Inferior parietal cortex (tissue), 1 donor: Measurements from ENCODE around the gene OLR1.
"Not testable (repeated sequence)": the region's sequence is repeated elsewhere in the genome, so short reads cannot be mapped to it uniquely, and the experiment has no call there.

Experiments
- DNase-seq: peaks from one replicate; pipeline ENCODE4 v3.0.0-alpha.2; 2016; ENCODE audit errors: extremely low spot score

OLR1 gene

GRCh38 chr12:10190558-10191388 is 18.8 kb upstream of the OLR1 start:
- peak; percentile 83 for DNase-seq

DNA sequence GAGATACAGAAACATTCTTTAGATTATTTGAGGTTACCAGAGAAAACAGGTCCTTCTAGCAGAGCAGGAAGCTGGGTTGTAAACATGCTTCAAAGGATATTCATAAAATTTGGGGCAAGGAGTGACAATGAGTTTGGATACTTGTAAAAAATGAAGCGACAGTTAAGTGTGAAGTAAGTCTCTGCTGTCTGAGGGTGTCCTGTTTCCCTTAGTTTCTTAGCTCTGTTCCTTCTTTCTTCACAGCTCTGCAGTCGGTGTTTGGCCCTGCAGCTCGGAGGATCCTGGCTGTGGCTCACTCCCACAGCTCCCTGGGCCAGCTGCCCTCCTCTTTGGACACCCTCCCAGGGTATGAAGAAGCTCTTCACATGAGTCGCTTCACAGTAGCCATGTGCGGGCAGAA is 17.7 kb upstream of the OLR1 start:
- no peak for DNase-seq

DNA sequence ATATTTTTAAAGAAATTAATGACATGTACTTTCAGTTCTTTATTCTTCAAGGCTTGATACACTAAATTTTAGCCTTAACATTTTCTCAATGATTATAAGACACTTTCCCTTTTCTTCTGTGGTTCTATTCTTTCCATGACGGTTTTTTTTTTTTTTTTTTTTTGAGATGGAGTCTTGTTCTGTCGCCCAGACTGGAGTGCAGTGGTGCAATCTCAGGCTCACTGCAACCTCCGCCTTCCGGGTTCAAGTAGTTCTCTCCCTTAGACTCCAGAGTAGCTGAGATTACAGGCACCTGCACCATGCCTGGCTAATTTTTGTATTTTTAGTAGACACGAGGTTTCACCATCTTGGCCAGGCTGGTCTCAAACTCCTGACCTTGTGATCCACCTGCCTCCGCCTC is 15.0 kb upstream of the OLR1 start:
- not testable (repeated sequence) for DNase-seq

DNA sequence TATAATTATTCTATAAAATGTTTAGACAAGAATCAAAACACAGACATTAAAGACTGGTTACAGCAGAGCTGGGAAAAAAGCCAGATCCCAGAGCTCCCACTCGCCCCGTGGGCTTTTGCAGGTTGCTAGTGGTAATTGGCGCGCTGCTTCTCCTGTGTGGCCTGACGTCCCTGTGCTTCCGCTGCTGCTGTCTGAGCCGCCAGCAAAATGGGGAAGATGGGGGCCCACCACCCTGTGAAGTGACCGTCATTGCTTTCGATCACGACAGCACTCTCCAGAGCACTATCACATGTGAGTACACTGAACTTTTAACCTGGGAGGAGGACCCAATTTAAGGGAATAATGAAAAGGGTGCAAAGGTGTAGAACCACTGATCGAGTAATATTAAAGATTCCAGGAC is 14.4 kb upstream of the OLR1 start:
- no peak for DNase-seq

- DNase-seq: no peak
These were observed 12.4 kb upstream of the OLR1 start for GRCh38 chr12:10184261-10184843.

DNA sequence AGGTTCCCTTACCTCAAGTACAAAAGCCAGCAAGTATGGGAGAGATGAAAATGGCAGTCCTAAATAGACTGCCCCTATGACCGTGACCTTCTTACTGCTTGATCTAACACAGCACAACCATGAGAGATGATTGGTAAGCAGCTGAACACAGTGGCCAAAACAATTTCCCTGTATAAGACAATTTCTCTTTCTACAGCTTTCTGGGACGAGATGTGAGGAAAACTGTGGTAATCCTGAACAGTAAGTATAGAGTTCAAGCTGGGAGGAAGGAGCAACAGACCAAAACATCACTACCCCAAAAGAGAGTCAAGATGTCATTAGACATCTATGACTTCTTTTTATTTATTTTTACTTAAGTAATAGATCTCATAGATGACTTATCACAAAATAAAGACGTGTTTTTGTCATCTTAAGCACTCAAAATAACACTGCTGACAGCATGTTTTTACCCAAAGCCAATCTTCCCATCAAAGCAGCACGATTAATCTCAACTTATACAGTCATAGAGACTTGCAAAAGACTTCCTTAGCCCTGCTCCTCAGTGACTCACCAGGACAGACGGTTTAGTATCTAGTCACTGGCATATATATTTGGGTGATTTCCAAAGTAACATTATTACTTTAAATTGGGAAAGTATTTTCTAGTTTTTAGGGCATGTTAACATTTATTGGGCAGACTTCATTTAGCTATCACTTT is 10.6 kb upstream of the OLR1 start:
- no peak for DNase-seq

DNA sequence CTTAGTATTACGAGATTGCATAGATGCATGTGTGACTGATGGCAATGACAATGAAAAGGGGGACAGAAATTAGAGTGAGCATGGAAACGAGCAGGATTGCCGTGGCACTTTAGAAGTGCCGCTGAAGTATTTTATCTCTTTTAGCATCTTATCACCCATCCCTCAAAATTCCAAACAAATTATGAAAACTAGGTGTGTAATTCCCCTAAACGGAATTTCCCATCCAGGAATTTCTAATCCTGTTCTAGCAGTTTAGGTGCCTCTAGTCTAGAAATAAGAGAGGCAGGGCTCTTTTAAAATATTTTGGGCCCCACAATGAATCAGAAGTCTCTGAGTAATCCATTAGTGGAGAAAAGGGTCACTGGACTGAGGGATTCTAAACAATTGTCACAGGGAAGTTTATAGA is 7.8 kb upstream of the OLR1 start:
- no peak for DNase-seq

- DNase-seq: no peak
These were observed 6.9 kb upstream of the OLR1 start, which contains the start of gene TMEM52B for GRCh38 chr12:10178821-10179220. TSS of gene TMEM52B (plus strand) at chr12:10179032. CDS start at chr12:10179575, 543 bp downstream.

GRCh38 chr12:10175846-10176636 is 4.1 kb upstream of the OLR1 start:
- DNase-seq: no peak

DNA sequence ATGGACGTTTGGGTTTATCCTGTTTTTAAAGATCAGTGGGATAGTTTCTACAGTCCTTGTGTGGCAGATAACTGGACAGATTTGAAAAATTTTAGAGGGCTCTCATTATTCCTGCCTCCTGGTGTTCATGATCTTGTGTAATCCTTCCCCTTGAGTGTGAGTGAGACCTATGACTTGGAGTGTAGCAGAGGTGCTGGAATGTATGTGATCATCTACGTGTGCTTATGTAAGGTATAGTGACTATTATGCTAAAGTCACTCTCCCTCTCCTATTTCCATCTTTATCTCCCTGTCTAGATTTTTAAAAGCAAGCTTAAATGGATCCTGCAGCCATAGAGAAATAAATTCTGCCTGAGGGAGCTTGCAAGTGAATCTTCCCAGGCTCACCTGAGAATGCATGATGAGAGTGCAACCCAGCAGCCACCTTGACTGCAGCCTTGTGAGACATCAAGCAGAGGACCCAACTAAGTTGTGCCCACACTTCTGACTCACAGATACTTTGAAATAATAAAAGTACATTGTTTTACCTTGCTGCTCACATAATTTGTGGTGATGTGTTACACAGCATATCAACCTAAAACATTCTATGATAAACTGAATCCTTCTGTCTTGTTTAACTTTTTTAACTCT is 3.2 kb upstream of the OLR1 start:
- DNase-seq: no peak

- no peak for DNase-seq
These were observed 1.7 kb downstream of the OLR1 start for GRCh38 chr12:10170216-10170615.

- DNase-seq: no peak
These were observed 2.8 kb downstream of the OLR1 start for GRCh38 chr12:10169104-10169503.

GRCh38 chr12:10167599-10167998 is 4.3 kb downstream of the OLR1 start:
- no peak for DNase-seq

GRCh38 chr12:10165421-10165820 is 6.5 kb downstream of the OLR1 start:
- no peak for DNase-seq

- no peak for DNase-seq
These were observed 8.8 kb downstream of the OLR1 start for GRCh38 chr12:10163084-10163483.

DNA sequence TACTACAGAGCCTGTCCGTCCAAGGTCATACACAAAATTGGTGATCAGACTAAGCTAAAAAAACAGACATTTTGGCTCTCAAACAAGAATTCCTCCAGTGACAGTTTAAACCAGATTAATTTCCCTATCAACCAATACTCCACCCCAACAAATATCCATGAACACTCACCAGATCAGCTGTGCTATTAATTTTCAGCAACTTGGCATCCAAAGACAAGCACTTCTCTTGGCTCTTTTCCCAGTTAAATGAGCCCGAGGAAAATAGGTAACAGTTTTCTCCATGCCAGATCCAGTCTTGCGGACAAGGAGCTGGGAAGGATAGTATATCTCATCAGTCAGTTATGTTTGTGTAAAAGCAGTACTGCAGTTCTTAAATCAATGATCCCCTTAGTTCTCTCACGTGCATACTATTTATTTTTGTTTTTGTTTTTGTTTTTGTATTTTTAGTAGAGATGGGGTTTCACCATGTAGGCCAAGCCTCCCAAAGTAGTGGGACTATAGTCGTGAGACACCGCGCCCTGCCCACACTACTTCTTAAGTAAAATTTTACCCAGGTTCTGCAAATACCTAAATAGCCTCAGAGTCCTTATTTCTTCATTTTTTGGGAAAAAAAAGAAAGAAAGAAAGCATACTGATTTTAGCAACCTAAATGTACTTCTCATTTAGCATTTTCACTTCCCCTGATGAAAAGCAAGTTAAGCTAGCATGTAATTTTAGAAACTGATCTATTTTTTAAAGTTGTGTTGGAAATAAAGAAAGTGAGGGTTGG is 11.1 kb downstream of the OLR1 start:
- DNase-seq: no peak

DNA sequence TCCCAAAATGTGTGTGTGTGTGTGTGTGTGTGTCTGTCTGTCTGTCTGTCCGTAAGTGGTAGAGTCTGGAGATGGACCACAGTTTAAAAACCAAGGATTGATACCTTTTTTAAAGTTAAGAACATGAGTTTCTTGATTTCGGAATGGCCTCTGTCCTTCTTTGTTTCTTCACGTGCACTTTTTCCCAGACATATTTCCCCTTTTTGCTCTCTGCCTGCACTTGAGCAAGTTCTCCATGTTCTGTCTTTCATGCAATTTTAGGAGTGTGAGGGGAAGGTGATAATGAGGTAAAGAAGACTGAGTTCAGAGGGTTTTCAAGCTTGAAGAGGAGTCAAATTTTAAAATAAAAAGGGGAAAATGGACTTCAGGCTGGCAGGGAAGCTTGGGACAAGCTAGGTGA is 12.7 kb downstream of the OLR1 start:
- no peak for DNase-seq

DNA sequence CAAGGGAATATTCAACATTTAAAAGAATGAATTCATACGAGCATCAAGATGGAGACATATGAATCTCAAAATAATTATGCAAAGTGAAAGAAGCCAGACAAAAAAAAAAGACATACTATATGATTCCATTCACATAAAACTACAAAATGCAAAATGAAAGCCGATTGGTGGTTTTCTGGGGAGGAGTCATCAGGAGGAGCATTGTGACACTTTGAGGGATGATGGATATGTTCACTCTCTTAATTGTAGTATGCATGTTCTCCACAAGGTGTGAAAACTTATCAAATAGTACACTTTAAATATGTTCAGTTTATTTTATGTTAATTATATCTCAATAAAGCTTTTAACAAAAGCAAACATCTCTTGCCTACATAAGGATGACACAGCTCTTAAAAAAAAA is 13.5 kb downstream of the OLR1 start:
- DNase-seq: no peak

DNA sequence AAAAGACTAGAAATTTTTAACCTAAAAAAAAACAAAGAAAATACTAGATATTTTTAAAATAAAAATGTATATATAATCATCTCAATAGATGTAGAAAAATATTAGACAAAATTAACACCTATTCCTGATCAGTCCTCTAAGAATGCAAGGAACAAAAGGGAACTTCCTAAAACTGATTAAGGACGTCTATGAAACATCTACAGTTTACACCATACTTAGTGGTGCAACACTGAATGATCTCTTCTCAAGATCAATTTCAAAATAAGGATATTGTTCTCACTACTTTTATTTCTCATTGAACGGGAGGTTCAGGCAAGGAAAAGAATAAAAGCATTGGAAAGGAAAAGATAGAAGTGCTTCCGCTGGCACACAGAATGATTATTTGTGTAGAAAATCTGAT is 16.0 kb downstream of the OLR1 start:
- no peak for DNase-seq

- DNase-seq: no peak
These were observed 17.8 kb downstream of the OLR1 start for GRCh38 chr12:10154145-10154496.
